Lung (tissue), 12 donors: ENCODE results near the gene IFNLR1. TPM values are rescaled to one million over a fixed set of nuclear protein-coding genes. Genes with fewer than 3 reads are reported as not detected.

Experiments used
- ATAC-seq: fragments of 200-7000 bp; cut with Tn5 transposase; one replicate; pipeline ENCODE4 v1.9.1; 2020; ENCODE audit warnings: moderate number of reproducible peaks; ENCODE audit not compliant: insufficient read depth, low FRiP score
- DNase-seq, 3 donors: peaks; one replicate each; pipeline ENCODE4 v3.0.0-alpha.2; 2013 to 2017
- H3K27ac ChIP-seq, 2 donors: one replicate each; pipeline ENCODE4 v1.5.1; 2013; ENCODE audit warnings: mild to moderate bottlenecking in 2 of 2, moderate library complexity in 2 of 2, control low read depth in 1 of 2, inconsistent platforms in 1 of 2, low read depth in 1 of 2, low read length in 1 of 2
- H3K27me3 ChIP-seq, 3 donors: one replicate each; pipeline ENCODE4 v1.5.1; 2013; ENCODE audit warnings: low read length in 2 of 3; ENCODE audit not compliant: control insufficient read depth in 3 of 3, insufficient read depth in 3 of 3
- H3K36me3 ChIP-seq, 4 donors: one replicate each; pipeline ENCODE4 v1.5.1; 2013; ENCODE audit warnings: low read length in 4 of 4, mild to moderate bottlenecking in 1 of 4, moderate library complexity in 1 of 4; ENCODE audit not compliant: control insufficient read depth in 4 of 4, insufficient read depth in 4 of 4
- H3K4me1 ChIP-seq, 5 donors: one replicate each; pipeline ENCODE4 v1.5.1; 2013; ENCODE audit warnings: low read length in 5 of 5, mild to moderate bottlenecking in 2 of 5, moderate library complexity in 1 of 5; ENCODE audit not compliant: control insufficient read depth in 5 of 5, insufficient read depth in 5 of 5
- H3K4me3 ChIP-seq: one replicate; pipeline ENCODE4 v1.5.1; 2013; ENCODE audit warnings: mild to moderate bottlenecking, control low read depth, moderate library complexity
- H3K9ac ChIP-seq, 2 donors: one replicate each; pipeline ENCODE4 v1.5.1; 2013; ENCODE audit warnings: low read length in 2 of 2, control low read depth in 1 of 2; ENCODE audit not compliant: insufficient read depth in 1 of 2
- H3K9me3 ChIP-seq, 4 donors: one replicate each; pipeline ENCODE4 v1.5.1; 2013; ENCODE audit warnings: low read length in 3 of 4, mild to moderate bottlenecking in 1 of 4, moderate library complexity in 1 of 4; ENCODE audit not compliant: control insufficient read depth in 4 of 4, insufficient read depth in 3 of 4
- WGBS, 2 donors: extraction: QIAGEN DNeasy Blood & Tissue Kit; methylation state at CpG; one replicate each; pipeline ENCODE4 v1.1.7; 2013; 5-methylcytosine and 5-hydroxymethylcytosine counted together
- polyA plus RNA-seq, 2 donors: library from polyadenylated mRNA; stranded (reverse); fragments of 200-250 nt; gene quantifications; one replicate each; pipeline ENCODE4 v1.2.1, GENCODE V29; 2013
- total RNA-seq, 2 donors: library from RNA; depleted of rRNA in 1 of 2; stranded (reverse); fragments of >200 nt in 1 of 2; gene quantifications; one replicate each; pipeline ENCODE4 v1.2.1, GENCODE V29; 2014 to 2021
- TF ChIP-seq, protein P1 (sequence below): IDR thresholded peaks from 2 replicates; pipeline ENCODE4 v1.5.1; 2012; ENCODE audit warnings: mild to moderate bottlenecking; ENCODE audit errors: control extremely low read depth, extremely low read depth
- donor health status: control.
- donor health status: control.
- donor health status: Bipolar disorder and iron deficiency.
- donor health status: healthy.
- donor health status: DM: yes; HTN: yes; CAD: no.

Gene IFNLR1
- total and polyA plus RNA-seq, 4 donors = 1.2 to 9.0 (median 2.7) TPM

DNA sequence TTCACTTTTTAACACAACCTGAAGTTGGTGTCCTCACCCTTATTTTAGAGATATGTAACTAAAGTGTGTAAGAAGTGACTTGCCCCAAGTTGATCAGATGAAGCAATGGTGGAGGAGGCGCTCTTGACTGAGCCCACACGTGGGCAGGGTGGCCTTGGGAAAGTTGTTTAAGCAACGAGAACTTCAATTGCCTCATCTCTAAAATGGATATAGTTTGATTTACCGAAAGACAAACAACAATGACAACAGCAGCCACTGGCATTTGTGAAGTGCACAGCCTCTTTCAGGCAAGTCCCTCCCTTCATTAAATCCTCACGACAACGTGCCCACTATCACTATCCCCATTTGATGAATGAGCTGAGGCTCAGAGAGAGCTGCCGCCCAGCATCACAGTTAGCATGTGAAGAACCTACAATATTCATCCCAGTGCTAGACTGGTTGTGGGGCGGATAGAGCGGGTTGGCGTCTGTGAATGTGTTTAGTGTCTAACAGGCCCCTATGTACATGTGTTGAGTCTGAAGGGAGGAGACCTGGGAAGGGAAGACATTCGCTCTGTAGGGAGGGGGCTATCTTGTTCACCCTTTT, 47.2 kb downstream of the IFNLR1 start:
- WGBS, 2 donors = 85 to 89% methylated on average over 11 of the region's 11 CpGs
- no peaks in the 10 kb centered on the region for H3K27me3 ChIP-seq
- no peak overlapping the region for H3K4me3 ChIP-seq
- DNase-seq = no peak
- TF ChIP-seq, protein P1, sequence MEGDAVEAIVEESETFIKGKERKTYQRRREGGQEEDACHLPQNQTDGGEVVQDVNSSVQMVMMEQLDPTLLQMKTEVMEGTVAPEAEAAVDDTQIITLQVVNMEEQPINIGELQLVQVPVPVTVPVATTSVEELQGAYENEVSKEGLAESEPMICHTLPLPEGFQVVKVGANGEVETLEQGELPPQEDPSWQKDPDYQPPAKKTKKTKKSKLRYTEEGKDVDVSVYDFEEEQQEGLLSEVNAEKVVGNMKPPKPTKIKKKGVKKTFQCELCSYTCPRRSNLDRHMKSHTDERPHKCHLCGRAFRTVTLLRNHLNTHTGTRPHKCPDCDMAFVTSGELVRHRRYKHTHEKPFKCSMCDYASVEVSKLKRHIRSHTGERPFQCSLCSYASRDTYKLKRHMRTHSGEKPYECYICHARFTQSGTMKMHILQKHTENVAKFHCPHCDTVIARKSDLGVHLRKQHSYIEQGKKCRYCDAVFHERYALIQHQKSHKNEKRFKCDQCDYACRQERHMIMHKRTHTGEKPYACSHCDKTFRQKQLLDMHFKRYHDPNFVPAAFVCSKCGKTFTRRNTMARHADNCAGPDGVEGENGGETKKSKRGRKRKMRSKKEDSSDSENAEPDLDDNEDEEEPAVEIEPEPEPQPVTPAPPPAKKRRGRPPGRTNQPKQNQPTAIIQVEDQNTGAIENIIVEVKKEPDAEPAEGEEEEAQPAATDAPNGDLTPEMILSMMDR = no peak
- peaks cover 0 to 9% (median 5%) of the 10 kb centered on the region in 5 donors for H3K4me1 ChIP-seq
- ATAC-seq = no peak
- no peaks in the 10 kb centered on the region for H3K9me3 ChIP-seq
- H3K36me3 ChIP-seq = no peaks in the 10 kb centered on the region
- no peak overlapping the region for H3K27ac ChIP-seq
- no peak overlapping the region for H3K9ac ChIP-seq

- 68 to 72% methylated on average over 2 of the region's 2 CpGs for WGBS, 2 donors
- no peak for DNase-seq
- ATAC-seq = no peak
- H3K9ac ChIP-seq = no peak overlapping the region
- no peaks in the 10 kb centered on the region for H3K9me3 ChIP-seq
- no peaks in the 10 kb centered on the region for H3K27me3 ChIP-seq
- TF ChIP-seq, protein P1 = no peak
- H3K36me3 ChIP-seq = no peaks in the 10 kb centered on the region
- no peak overlapping the region for H3K27ac ChIP-seq
- H3K4me3 ChIP-seq = no peak overlapping the region
- H3K4me1 ChIP-seq = peaks cover 0 to 9% (median 5%) of the 10 kb centered on the region in 5 donors
These were observed 47.9 kb downstream of the IFNLR1 start for GRCh38 chr1:24139222-24139489.

DNA sequence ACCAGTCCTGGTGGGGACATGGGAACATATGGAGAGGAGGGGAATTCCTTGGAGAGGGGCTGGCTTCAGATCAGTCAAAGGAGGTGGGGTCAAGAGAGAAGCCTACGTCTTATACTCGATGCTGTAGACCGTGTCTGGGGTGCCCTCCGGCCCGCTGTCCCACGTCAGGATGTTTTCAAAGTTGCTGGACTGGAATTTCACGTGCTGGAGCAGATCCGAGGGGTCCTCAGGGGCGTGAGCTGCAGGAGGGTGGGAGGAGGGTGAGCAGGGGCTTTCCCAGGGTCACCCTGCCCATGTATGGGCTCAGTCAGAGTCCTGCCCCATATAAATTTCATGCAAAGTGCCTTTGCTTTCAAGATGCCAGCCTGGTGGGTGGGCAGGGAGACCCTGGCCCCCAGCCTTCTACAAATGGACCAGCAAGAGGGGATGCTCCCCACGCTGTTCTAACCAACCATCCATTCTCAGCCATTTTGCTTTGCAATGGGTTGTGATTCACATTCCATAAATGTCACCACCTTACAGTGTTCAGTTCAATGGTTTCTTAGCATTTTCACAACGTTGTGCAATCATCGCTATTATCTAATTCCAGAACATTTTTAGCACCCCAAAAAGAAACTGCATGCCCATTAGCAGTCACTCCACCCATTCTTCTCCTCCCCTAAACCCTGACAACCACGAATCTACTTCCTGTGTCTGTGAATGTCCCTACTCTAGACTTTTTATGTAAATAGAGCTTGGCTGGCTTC, 48.4 kb downstream of the IFNLR1 start:
- no peak for DNase-seq
- no peaks in the 10 kb centered on the region for H3K36me3 ChIP-seq
- H3K27ac ChIP-seq = no peak overlapping the region
- no peaks in the 10 kb centered on the region for H3K27me3 ChIP-seq
- TF ChIP-seq, protein P1 = no peak
- H3K4me1 ChIP-seq = peaks cover 0 to 7% (median 5%) of the 10 kb centered on the region in 5 donors
- no peak overlapping the region for H3K4me3 ChIP-seq
- 59 to 65% methylated on average over 13 of the region's 13 CpGs for WGBS, 2 donors
- H3K9me3 ChIP-seq = no peaks in the 10 kb centered on the region
- no peak overlapping the region for H3K9ac ChIP-seq
- ATAC-seq = no peak
